ENCODE results near the gene ATP1A3. TPM values are rescaled to one million over a fixed set of nuclear protein-coding genes. Genes with fewer than 3 reads are reported as not detected.

ATP1A3 gene
- total RNA-seq, 3 donors from 2014 or later = not detected

DNA sequence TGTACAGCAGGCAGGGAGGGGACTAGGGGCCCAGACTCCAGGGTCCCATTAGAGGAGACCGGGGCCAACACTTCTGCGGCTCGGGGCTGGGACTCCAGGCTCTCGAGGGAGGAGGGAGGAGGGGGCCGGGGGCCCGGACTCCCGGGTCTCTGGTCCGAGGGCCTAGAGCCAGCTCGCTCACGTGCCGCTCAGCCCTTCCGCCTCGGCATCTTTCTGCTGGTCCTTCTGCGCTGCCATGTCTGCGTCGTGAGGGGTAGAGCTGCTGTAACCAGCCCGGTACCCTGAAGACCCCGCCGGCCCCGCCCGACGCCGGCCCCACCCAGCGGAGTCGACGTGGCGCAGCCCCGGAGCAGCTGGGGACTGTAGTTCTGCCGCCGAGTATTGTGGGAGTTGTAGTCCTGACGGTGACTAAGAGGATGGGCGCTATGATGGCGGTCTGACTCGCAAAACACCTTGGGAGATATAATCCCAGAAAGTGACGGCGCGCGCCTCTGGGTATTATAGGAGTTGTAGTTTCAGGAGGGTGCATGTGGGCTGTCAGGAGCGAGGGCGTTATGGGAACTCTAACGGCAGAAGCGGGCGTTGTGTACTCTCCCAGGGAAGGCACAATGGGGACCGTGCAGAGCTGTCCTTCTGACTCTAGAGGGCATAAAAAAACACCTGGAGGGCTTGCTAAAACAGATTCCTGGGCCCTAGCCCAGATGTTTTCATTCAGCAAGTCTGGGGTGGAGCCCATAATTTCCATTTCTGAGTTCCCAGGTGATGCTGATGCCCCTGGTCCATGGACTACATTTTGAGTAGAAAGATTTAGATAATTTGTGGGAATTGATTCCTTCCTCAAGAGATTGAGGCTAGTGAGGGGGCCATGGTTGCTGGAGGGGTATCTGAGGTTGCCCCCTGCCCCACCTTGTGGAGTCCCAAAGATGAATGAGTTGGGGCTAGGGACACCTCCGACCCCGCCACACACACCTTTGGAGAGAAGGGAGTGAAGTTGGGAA lies 34.7 kb downstream of the ATP1A3 start, which contains the start of gene RABAC1:
Gene RABAC1 (minus strand): TSS at position 266 of the 998 bp plus-strand sequence. CDS start 29 bp downstream, at position 237.
- TF ChIP-seq, protein P1, sequence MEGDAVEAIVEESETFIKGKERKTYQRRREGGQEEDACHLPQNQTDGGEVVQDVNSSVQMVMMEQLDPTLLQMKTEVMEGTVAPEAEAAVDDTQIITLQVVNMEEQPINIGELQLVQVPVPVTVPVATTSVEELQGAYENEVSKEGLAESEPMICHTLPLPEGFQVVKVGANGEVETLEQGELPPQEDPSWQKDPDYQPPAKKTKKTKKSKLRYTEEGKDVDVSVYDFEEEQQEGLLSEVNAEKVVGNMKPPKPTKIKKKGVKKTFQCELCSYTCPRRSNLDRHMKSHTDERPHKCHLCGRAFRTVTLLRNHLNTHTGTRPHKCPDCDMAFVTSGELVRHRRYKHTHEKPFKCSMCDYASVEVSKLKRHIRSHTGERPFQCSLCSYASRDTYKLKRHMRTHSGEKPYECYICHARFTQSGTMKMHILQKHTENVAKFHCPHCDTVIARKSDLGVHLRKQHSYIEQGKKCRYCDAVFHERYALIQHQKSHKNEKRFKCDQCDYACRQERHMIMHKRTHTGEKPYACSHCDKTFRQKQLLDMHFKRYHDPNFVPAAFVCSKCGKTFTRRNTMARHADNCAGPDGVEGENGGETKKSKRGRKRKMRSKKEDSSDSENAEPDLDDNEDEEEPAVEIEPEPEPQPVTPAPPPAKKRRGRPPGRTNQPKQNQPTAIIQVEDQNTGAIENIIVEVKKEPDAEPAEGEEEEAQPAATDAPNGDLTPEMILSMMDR (IDR thresholded peaks at IDR 0.05) = no peak
- TF ChIP-seq POLR2A (IDR thresholded peaks at IDR 0.05) (peak; percentile 32), POLR2AphosphoS5 (IDR thresholded peaks at IDR 0.05) (peak in 2 of 3 donors; percentile 49 to 75)
- no peaks in the 10 kb centered on the region for H3K9me3 ChIP-seq
- H3K36me3 ChIP-seq = no peaks in the 10 kb centered on the region
- peak; percentile 83 to 84 for DNase-seq (ENCODE audit: low spot score in 2 of 2)
- peak within 1 kb of the TSS; percentile 67 to 99 (median 78) for H3K4me3 ChIP-seq
- H3K4me1 ChIP-seq = peaks cover 0 to 11% of the 10 kb centered on the region in 2 donors
- H3K27me3 ChIP-seq = no peaks in the 10 kb centered on the region
- H3K27ac ChIP-seq = peak within 1 kb of the TSS; percentile 89 to 95
- intact Hi-C loops (cut with DNase I; ENCODE audit: low total_unique reads) = loop anchor here (5.0 kb wide), 1 partner anchor 872 kb away; the partner anchor contains the start of gene CYP2A13

DNA sequence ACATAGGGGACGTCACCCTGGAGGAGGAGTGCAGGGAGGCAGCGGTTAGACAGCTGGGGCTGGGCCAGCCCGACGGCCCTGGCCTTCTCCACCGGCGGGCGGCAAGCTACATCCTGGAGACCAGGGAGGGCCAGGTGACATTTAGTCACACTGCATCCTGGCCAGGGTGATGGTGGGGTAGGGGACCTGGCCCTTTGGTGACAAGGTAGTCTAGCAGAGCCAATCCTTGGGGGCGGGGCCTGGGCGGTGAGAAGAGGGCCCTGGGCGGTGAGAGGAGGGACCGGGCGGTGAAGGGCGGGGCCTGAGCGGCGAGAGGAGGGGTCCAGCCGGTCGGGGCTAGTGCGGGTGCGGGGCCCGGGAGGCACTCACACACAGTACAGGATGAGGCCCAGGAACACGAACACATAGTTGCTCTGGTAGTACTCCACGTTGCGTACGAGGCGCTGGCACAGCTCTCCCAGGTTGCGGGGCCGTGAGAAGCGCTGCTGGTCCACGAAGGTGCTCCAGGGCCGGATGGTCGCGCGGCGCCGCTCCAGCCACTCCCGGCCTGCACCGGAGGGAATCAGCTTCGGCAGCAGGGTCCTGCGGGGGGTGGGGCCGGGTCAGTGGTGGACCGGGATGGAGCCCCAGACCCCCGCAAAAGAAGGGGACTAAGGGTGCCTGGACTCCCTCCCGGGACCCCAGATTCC lies 35.5 kb downstream of the ATP1A3 start:
- TF ChIP-seq, protein P1 (IDR thresholded peaks at IDR 0.05) = no peak
- TF ChIP-seq POLR2A (IDR thresholded peaks at IDR 0.05) = peak; percentile 53
- peak in 1 of 3 donors; percentile 49 for TF ChIP-seq POLR2AphosphoS5 (IDR thresholded peaks at IDR 0.05)
- H3K27me3 ChIP-seq = no peaks in the 10 kb centered on the region
- no peaks in the 10 kb centered on the region for H3K36me3 ChIP-seq
- H3K9me3 ChIP-seq = no peaks in the 10 kb centered on the region
- intact Hi-C loops (cut with DNase I; ENCODE audit: low total_unique reads) = loop anchor here (5.0 kb wide), 1 partner anchor 871 kb away; the partner anchor contains the start of gene CYP2A13
- peak overlapping the region; percentile 89 to 95 for H3K27ac ChIP-seq
- peaks cover 0 to 11% of the 10 kb centered on the region in 2 donors for H3K4me1 ChIP-seq
- H3K4me3 ChIP-seq = peak overlapping the region; percentile 67 to 99 (median 78)
- DNase-seq (ENCODE audit: low spot score in 2 of 2) = peak; percentile 84 to 87

DNA sequence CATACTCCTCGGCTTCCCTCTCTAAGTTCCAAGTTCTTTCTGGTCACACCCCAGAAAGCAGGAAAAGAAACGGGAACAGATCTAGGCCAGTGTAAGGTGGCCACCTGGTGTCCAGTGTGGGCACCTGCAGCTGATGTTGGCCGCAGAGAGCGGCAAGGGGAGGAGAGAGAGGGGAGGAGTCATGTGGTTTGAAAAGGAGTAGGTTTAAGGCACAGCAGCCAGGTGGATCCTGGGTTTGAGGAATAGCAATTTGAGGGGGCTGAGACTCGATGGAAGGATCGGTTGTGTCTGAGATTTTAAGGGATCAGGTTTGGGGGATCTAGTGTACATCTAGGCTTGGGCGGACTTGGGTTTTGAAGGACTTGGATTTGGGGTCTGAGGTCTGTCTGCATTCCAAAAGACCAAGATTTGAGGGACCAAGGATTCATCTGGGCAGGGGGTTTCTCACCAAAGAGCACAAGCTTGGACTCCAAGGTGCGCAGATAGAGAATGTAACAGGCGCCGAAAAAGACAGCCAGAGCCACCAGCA lies 36.1 kb downstream of the ATP1A3 start:
- Histone ChIP-seq H3K27ac (peak overlapping the region; percentile 89 to 95), H3K9me3 (no peaks in the 10 kb centered on the region), H3K4me1 (peaks cover 0 to 11% of the 10 kb centered on the region in 2 donors), H3K36me3 (no peaks in the 10 kb centered on the region), H3K4me3 (peak overlapping the region; percentile 67 to 99 (median 78)), H3K27me3 (no peaks in the 10 kb centered on the region)
- DNase-seq (ENCODE audit: low spot score in 2 of 2) = peak; percentile 71 to 78
- intact Hi-C loops (cut with DNase I; ENCODE audit: low total_unique reads) = loop anchor here (5.0 kb wide), 1 partner anchor 871 kb away; the partner anchor contains the start of gene CYP2A13
- TF ChIP-seq, protein P1 (IDR thresholded peaks at IDR 0.05) = peak; percentile 82 to 98 (median 87)
- TF ChIP-seq POLR2A (IDR thresholded peaks at IDR 0.05) = no peak
- peak in 1 of 3 donors; percentile 37 for TF ChIP-seq POLR2AphosphoS5 (IDR thresholded peaks at IDR 0.05)

DNA sequence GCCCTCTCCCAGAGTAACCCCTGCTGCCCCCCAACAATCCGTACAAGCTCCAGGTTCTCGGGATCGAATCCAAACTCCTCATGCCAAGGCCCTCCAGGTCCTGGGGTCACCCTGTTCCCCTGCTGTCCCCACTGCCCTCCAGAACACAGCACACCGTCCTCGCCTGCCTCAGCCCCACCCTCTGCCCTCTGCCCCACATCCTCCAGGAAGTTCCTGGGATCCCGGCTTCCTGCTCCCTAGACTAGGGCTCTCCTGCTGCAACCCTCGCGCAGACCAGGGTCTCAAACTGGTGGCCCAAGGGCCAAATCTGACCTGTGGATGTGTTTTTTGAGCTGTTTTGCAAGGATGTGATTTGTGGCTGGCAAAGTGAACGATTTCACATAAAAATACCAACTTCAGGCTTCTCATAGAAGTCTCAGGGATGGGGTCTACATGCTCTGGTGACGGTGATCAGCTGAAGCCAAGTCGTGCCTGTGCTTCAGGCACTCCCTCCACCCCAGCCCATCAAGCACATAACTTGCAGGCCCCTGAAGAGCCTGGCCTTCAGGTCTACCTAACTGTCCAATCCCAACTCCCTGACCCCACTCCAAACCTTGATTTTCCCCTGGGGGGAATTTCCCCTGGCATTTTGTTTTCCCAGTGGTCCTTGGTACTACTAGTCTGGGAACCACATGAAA lies 36.7 kb downstream of the ATP1A3 start:
- peaks cover 0 to 11% of the 10 kb centered on the region in 2 donors for H3K4me1 ChIP-seq
- peak overlapping the region in 1 of 3 donors; percentile 99 for H3K4me3 ChIP-seq
- intact Hi-C loops (cut with DNase I; ENCODE audit: low total_unique reads) = loop anchor here (5.0 kb wide), 1 partner anchor 870 kb away; the partner anchor contains the start of gene CYP2A13
- H3K9me3 ChIP-seq = no peaks in the 10 kb centered on the region
- H3K36me3 ChIP-seq = no peaks in the 10 kb centered on the region
- H3K27me3 ChIP-seq = no peaks in the 10 kb centered on the region
- TF ChIP-seq, protein P1 (IDR thresholded peaks at IDR 0.05) = no peak
- no peak for TF ChIP-seq POLR2A (IDR thresholded peaks at IDR 0.05)
- peak overlapping the region; percentile 89 to 95 for H3K27ac ChIP-seq
- no peak for DNase-seq (ENCODE audit: low spot score in 2 of 2)
